GM12892 (cell line): Measurements from ENCODE around the gene PPP1R3G. TPM values are rescaled to one million over a fixed set of nuclear protein-coding genes. Genes with fewer than 3 reads are reported as not detected.

Experiments
- DNase-seq: peaks from one replicate; pipeline ENCODE4 v3.0.0; 2011; ENCODE audit not compliant: insufficient read length
- FAIRE-seq: peaks from 2 replicates; lab custom pipeline; 2011; peaks lifted over from hg19 to GRCh38; lab: Jason Lieb, UNC
- POLR2A ChIP-seq: IDR thresholded peaks from 2 replicates; pipeline ENCODE4 v1.6.1; 2011; ENCODE audit warnings: low read depth, low read length, control low read depth
- POLR2AphosphoS5 ChIP-seq: IDR thresholded peaks from 2 replicates; pipeline ENCODE4 v1.6.1; 2011; ENCODE audit warnings: low read depth, low read length, control low read depth
- TAF1 ChIP-seq: IDR thresholded peaks from 2 replicates; pipeline ENCODE4 v1.6.1; 2011; ENCODE audit warnings: low read depth, mild to moderate bottlenecking, control low read depth, low read length, borderline replicate concordance
- polyA plus RNA-seq: library from polyadenylated mRNA; unstranded; fragments of >200 nt; gene quantifications from one replicate; pipeline ENCODE4 v1.2.1, GENCODE V29; 2012; ENCODE audit warnings: missing spikeins, inconsistent platforms; ENCODE audit not compliant: missing spikeins

The PPP1R3G gene
- polyA plus RNA-seq = 0.83 TPM

DNA sequence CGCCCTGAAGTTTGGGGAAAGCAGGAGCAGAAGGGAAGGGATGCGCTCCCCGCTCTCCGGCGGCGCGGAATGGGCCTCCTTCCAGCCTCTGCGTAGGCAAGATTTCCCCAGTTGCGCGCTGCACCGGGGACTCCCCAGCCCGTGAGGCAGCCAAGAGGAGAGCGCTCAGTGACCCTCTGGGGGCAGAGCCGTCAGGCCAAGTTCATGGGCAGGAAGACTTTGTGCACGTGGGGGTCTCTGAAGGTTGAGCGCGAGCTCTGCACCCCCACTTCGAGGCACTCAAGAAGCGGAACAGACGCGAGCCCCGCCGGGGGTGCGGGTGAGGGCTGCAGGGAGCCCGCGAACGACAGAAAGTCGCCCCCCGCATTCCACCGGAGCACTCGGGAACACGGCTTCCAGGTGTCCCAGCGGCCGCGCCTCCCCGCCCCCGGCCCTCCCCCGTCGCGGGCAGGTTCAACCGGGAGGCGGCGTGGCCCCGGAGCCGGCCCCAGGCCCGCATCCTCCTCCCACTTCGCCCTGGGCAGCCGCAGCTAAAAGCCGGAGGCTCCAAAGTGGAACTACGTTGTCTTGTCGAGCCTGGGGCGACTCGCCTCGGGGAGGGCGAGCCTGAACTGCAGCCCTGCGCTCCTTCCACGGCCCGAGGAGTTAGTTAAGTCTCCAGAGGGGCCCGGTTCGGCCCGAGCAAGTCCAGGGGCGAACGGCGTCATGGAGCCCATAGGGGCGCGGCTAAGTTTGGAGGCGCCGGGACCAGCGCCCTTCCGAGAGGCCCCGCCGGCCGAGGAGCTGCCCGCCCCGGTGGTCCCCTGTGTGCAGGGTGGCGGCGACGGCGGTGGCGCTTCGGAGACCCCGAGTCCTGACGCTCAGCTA is at the start of gene PPP1R3G:
Gene PPP1R3G (plus strand): TSS at position 561 of the 867 bp plus-strand sequence. CDS start 145 bp downstream, at position 706.
- TF ChIP-seq POLR2AphosphoS5 (no peak), POLR2A (0 out of 2 replicates have a peak, but pooled peaks have one; percentile 24), TAF1 (no peak)
- FAIRE-seq = peak; percentile 86
- peak; percentile 40 for DNase-seq

DNA sequence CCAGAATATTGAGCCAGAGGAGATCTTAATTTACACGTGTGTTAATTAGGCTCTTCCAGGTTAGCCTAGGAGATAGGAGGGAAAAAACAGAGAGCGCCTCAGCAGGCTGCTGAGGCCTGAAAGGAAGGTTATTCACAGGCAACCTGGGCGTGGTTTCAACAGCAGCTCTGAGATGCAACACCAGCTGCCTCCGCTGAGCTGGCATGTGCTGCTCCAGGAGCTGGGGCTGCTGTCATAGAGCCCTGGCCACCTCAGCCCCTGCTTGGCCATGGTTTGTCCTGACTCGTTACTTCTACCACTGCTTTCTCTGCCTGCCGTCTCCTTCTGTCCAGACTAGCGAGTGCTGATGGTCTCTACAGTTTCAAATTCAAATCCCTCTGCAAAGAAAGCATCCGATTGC is 48.9 kb upstream of the PPP1R3G start:
- DNase-seq = no peak
- FAIRE-seq = no peak
- no peak for TF ChIP-seq TAF1
- TF ChIP-seq POLR2AphosphoS5 = no peak
- no peak for TF ChIP-seq POLR2A

DNA sequence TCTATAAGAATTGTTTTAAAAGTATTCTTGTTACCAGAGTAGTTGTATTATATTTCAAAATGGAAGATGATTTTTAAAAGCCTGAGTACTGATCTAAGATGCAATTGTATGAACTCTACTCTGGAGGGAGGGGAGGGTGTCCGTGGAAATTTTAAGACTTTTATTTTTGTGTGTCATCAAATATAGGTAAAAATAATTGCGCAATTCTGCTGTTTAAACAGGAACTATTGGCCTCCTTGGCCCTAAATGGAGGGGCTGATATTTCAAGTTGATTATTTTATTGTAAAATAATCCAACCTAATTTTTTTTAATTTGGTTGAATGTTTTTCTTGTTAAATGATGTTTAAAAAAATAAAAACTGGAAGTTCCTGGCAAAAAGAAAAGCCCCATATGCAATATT is 43.2 kb upstream of the PPP1R3G start:
- TF ChIP-seq TAF1 (no peak), POLR2A (no peak), POLR2AphosphoS5 (no peak)
- DNase-seq (no peak), FAIRE-seq (no peak)

DNA sequence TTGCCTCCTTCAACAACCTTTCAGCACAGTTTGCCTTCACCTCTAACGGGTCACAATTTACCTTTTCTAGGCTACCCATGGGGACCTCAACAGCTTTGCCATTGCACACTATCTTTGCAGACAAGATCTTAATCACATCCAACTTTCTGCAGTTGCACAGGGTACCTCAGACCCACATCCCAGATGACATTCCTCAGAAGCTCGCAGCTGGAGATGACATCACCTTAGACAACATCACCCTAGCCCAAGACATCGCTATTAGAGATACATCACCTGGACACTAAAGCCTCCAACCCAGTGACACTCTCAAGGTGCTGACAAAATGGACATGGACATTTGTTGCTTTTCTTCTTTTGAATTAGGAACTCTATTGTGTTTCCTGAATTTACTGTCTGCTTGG is 42.7 kb upstream of the PPP1R3G start:
- no peak for DNase-seq
- TF ChIP-seq TAF1 = no peak
- FAIRE-seq = no peak

DNA sequence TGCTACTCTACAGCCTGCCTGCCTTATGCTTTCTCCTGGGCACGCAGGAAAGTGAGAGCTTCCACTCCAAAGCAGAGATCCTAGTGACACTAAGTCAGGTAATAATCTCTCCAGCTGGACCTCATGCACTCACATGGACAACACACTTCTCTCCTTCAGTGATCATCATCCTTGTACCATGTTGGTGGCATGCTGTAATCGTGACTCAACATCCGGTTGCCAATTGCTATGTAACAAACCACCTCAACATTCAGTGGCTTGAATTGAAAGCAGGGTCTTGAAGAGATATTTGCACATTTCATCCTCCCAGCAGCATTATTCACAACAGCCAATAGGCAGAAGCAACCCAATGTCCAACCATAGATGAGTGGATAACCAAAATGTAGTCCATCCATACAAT is 40.3 kb upstream of the PPP1R3G start:
- FAIRE-seq = no peak
- TF ChIP-seq TAF1 = no peak
- TF ChIP-seq POLR2AphosphoS5 = no peak

DNA sequence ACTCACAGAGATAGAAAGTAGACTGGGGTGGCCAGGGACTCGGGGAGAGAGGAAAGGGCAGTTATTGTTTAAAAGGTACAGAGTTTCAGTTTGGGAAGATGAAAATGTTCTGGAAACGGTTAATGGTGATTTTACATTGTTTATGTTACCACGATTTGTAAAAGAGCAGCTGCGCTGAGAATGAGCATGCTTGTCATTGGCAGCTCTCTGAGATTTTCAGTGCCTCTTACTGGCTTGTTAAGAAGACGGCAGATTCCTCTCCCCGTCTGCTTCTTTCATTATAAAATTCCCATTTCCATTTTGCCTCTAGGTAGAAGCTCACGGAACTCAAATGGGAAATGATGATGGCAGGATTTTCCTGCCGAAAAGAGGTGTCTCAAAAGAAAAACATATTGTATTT is 39.7 kb upstream of the PPP1R3G start:
- no peak for FAIRE-seq
- no peak for DNase-seq
- TF ChIP-seq POLR2AphosphoS5 (no peak), POLR2A (no peak), TAF1 (no peak)

More for the DNA sequence above, 40.3 kb upstream of the PPP1R3G start:
- DNase-seq = no peak

DNA sequence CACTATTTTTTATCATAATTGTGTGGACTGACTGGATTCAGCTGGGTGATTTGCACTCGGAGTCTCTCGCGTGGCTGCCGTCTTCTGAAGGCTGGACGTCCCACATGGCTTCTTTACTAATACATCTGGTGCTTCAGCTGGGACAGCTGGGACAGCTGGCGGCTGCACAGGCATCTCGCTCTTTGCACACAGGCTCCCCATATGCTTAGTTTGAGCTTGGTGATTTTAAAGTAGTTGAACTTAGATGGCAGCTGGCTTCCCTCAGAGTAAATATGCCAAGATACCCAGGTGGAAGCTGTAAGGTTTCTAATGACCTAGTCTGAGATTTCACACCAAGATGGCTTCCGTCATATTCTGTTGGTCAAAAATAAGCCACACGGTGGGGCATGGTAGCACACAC is 38.7 kb upstream of the PPP1R3G start:
- no peak for FAIRE-seq
- no peak for DNase-seq
- TF ChIP-seq POLR2AphosphoS5 = no peak
- no peak for TF ChIP-seq POLR2A
- TF ChIP-seq TAF1 = no peak

DNA sequence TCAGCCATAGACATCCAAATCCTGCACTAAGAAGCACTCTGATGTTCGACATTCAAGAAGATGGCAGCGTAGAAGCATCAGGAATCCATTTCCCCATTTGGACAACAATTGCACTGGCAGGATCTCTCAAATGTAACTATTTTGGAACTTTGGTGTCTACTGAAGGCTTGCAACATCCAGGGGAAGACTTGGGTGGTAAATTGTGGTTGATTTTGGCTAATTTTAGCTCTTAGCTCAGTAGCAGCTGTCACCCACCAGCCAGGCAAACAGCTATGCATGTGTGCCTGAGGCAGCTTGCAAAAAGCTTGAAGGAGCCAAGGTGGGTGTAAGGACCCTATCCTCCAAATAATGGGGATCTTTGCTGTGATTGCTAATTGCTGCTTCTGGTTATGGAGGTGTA is 35.1 kb upstream of the PPP1R3G start:
- FAIRE-seq = no peak
- no peak for DNase-seq
- TF ChIP-seq POLR2A (no peak), TAF1 (no peak), POLR2AphosphoS5 (no peak)

DNA sequence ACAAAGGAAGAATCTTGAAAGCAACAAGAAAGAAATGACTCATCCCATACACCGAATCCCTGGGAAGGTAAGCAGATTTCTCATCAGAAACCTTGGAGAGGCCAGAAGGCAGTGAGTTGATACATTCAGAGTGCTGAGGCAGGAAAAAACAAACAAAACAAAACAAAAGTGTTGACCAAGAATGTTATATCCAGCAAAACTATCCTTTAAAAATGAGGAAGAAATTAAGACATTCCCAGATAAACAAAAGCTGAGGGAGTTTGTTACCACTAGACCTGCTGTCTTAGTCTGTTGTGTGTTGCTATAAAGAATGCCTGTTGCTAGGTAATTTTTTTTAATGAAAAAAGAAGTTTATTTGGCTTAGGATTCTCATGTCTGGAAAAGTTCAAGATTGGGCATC is 33.7 kb upstream of the PPP1R3G start:
- FAIRE-seq (no peak), DNase-seq (no peak)
- TF ChIP-seq POLR2A (no peak), POLR2AphosphoS5 (no peak), TAF1 (no peak)

DNA sequence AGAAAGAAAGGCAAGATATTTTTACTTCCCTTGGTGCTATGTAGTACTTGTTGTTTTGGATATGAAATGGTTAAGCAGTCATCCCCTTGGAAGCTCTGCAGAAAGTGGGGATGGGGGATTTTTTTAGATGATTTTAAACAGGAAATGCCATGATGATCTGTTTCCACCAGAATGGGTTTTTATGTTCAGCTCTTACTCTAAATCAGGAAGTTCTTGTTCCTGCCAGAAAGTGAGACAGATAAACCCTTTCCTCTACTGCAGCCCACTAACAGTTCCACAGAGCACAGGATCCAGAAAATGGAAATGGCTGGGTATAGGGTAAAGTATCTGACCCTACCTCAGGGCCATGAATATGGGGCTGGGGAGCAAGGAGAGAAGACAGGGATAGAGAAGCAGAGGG is 32.1 kb upstream of the PPP1R3G start:
- FAIRE-seq = no peak
- TF ChIP-seq POLR2A (no peak), TAF1 (no peak), POLR2AphosphoS5 (no peak)
- DNase-seq = no peak

DNA sequence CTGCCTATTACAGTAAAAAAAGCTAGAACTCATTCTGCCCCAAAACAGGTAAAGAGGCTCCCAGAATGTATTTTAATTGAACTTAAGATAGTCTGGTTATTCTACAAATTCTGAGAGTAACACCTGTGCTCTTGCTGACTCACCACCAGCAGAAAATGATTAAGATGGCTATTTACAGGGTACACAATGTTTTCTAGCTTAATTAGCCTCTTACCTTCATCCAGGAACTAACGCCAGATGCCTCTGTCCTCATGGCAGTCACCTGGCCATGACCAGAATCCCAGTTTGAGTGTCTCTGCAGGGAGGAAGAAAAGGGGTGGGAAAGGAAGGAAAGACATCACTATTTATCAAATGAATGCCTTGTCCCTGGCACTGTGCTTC is 31.3 kb upstream of the PPP1R3G start:
- TF ChIP-seq TAF1 = no peak
- TF ChIP-seq POLR2AphosphoS5 = no peak
- no peak for TF ChIP-seq POLR2A
- DNase-seq = no peak
- no peak for FAIRE-seq

DNA sequence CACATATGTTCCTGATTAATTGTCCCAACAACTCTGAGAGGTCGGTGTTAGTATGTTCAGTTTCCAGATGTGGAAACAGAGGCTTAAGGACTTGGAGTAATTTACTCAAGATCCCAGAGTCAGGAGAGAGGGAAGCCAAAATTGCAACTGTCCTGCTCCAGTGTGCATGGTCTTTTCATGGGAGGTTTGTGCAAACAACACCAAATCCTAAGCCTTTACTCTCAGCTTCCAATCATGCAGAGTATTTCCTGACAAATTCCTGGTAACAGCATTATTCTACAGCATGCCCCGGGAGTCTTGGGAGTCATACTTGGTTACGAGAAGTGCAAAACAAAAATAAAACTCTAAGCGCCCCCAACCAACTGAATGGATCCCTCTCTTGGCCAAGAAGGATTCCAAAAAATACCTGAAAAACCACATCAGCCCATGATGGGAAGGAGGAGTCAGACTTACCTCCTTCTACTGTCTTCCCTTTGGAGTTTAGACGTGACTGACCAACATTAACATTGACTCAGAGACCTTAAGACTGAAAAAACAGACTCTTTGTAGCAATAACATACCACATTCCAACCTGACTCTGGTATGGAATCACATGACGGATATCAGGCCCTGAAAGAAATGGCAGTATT is 30.8 kb upstream of the PPP1R3G start:
- no peak for TF ChIP-seq POLR2A
- DNase-seq (no peak), FAIRE-seq (no peak)
